PC-9 (cell line): Measurements from ENCODE around the gene TBC1D22A. TPM values are rescaled to one million over a fixed set of nuclear protein-coding genes. Genes with fewer than 3 reads are reported as not detected.

Source experiments
- BruUV-seq: library from RNA; stranded (reverse); fragments of 400-500 nt; replicated peaks from 2 replicates; lab custom pipeline; 2021; lab: Mats Ljungman, UMichigan
- CTCF ChIA-PET: fragments of 300-600 bp; sonication (Branson Sonifier 250); formaldehyde crosslinking; loops from one replicate; lab custom pipeline; 2022; ENCODE audit warnings: antibody characterized with exemption; lab: Charles Lee
- POLR2A ChIA-PET: fragments of 300-600 bp; sonication (Branson Sonifier 250); formaldehyde crosslinking; loops from one replicate; lab custom pipeline; 2022; ENCODE audit warnings: antibody characterized with exemption; ENCODE audit not compliant: unreplicated experiment; lab: Charles Lee
- DNase-seq, 2 experiments: peaks; one replicate each; pipeline versions ENCODE4 v3.0.0 to v3.0.0-alpha.2; 2015 to 2022; ENCODE audit warnings: mixed read lengths in 1 of 2
- H2AFZ ChIP-seq: fragments of 200-600 bp; sonication (generic); 2 replicates; pipeline ENCODE4 v1.8.1; 2017; ENCODE audit warnings: antibody characterized with exemption
- H3F3A ChIP-seq: fragments of 200-600 bp; sonication (generic); 2 replicates; pipeline ENCODE4 v1.8.1; 2017; ENCODE audit warnings: antibody characterized with exemption, mild to moderate bottlenecking, low read depth; ENCODE audit not compliant: insufficient read depth
- H3K27ac ChIP-seq: fragments of 200-600 bp; sonication (generic); 2 replicates; pipeline ENCODE4 v1.6.1; 2016; ENCODE audit warnings: mixed run types
- H3K27me3 ChIP-seq: fragments of 200-600 bp; sonication (generic); 2 replicates; pipeline ENCODE4 v1.6.1; 2016; ENCODE audit warnings: low read depth, mixed run types; ENCODE audit not compliant: insufficient read depth
- H3K36me3 ChIP-seq: fragments of 200-600 bp; sonication (generic); 2 replicates; pipeline ENCODE4 v1.6.1; 2016; ENCODE audit warnings: low read depth, mixed run types
- H3K4me1 ChIP-seq: fragments of 200-600 bp; sonication (generic); replicated peaks from 2 replicates; pipeline ENCODE4 v1.6.1; 2016; ENCODE audit warnings: mixed run types; ENCODE audit not compliant: insufficient read depth
- H3K4me2 ChIP-seq: fragments of 200-600 bp; sonication (generic); 2 replicates; pipeline ENCODE4 v1.6.1; 2017; ENCODE audit warnings: mixed run types
- H3K4me3 ChIP-seq: fragments of 200-600 bp; sonication (generic); 2 replicates; pipeline ENCODE4 v1.6.1; 2016; ENCODE audit warnings: mixed run types
- H3K79me2 ChIP-seq: fragments of 200-600 bp; sonication (generic); 2 replicates; pipeline ENCODE4 v1.6.1; 2017; ENCODE audit warnings: low read depth, mixed run types
- H3K9me2 ChIP-seq: fragments of 200-600 bp; sonication (generic); 2 replicates; pipeline ENCODE4 v1.8.1; 2017; ENCODE audit warnings: mild to moderate bottlenecking; ENCODE audit not compliant: insufficient read depth
- H3K9me3 ChIP-seq: fragments of 200-600 bp; sonication (generic); 2 replicates; pipeline ENCODE4 v1.8.1; 2016; ENCODE audit warnings: low read depth; ENCODE audit not compliant: insufficient read depth
- H4K20me1 ChIP-seq: fragments of 200-600 bp; sonication (generic); 2 replicates; pipeline ENCODE4 v1.8.1; 2017; ENCODE audit not compliant: insufficient read depth
- CTCF ChIP-seq: fragments of 200-600 bp; sonication (generic); conservative IDR thresholded peaks from 2 replicates; pipeline ENCODE4 v1.6.1; 2017; ENCODE audit warnings: mixed run types, antibody characterized with exemption, mild to moderate bottlenecking, moderate library complexity
- EZH2 ChIP-seq: fragments of 200-600 bp; sonication (generic); IDR thresholded peaks from 2 replicates; pipeline ENCODE4 v1.8.0; 2017; ENCODE audit warnings: antibody characterized with exemption, low read depth
- intact Hi-C: fragments of 100-400 bp; cut with micrococcal nuclease; formaldehyde crosslinking; loops from one replicate; pipeline ENCODE4 v1.10.0; 2022; ENCODE audit not compliant: unreplicated experiment
- total RNA-seq: library from RNA; stranded (reverse); gene quantifications from 2 replicates; pipeline ENCODE4 v1.2.3, GENCODE V29; 2021

TBC1D22A gene
- total RNA-seq, 1 experiment from 2014 or later: 40.3 TPM

GRCh38 chr22:47176026-47176389 is 413.6 kb downstream of the TBC1D22A start:
- no peak overlapping the region for H3K4me2 ChIP-seq
- ChIA-PET CTCF (no interaction called here), POLR2A (no interaction called here)
- H3K4me3 ChIP-seq: no peak overlapping the region
- H3K4me1 ChIP-seq: no peaks in the 10 kb centered on the region
- no peaks in the 10 kb centered on the region for H3K9me2 ChIP-seq
- no peaks in the 10 kb centered on the region; the same call in 1 of the 2 replicates for H3K9me3 ChIP-seq
- H4K20me1 ChIP-seq: no peaks in the 10 kb centered on the region
- DNase-seq: no peak
- H3K36me3 ChIP-seq: no peaks in the 10 kb centered on the region
- H3K79me2 ChIP-seq: no peaks in the 10 kb centered on the region
- H3F3A ChIP-seq: no peaks in the 10 kb centered on the region
- no peak overlapping the region for H2AFZ ChIP-seq
- intact Hi-C loops: no loop called here
- no peaks in the 10 kb centered on the region for H3K27me3 ChIP-seq
- no TSS peak for BruUV-seq
- H3K27ac ChIP-seq: no peak overlapping the region
- TF ChIP-seq CTCF (no peak), EZH2 (no peak)

- POLR2A ChIA-PET: no interaction called here
- Histone ChIP-seq H3K36me3 (no peaks in the 10 kb centered on the region), H3K9me3 (no peaks in the 10 kb centered on the region; the same call in 1 of the 2 replicates), H3K27ac (no peak overlapping the region), H3K4me1 (no peaks in the 10 kb centered on the region), H2AFZ (no peak overlapping the region), H3K27me3 (no peaks in the 10 kb centered on the region), H3F3A (no peaks in the 10 kb centered on the region), H3K4me2 (no peak overlapping the region), H3K79me2 (no peaks in the 10 kb centered on the region), H4K20me1 (no peaks in the 10 kb centered on the region), H3K4me3 (no peak overlapping the region), H3K9me2 (no peaks in the 10 kb centered on the region)
- intact Hi-C loops: no loop called here
- TF ChIP-seq EZH2: no peak
- CTCF ChIA-PET: no interaction called here
- no TSS peak for BruUV-seq
- no peak for DNase-seq
Observed at GRCh38 chr22:47176573-47177333, 414.3 kb downstream of the TBC1D22A start.

GRCh38 chr22:47177334-47177815 is 414.9 kb downstream of the TBC1D22A start:
- no peak overlapping the region for H3K4me3 ChIP-seq
- H3F3A ChIP-seq: no peaks in the 10 kb centered on the region
- H3K79me2 ChIP-seq: no peaks in the 10 kb centered on the region
- H3K4me2 ChIP-seq: no peak overlapping the region
- H3K9me2 ChIP-seq: no peaks in the 10 kb centered on the region
- ChIA-PET POLR2A (no interaction called here), CTCF (no interaction called here)
- TF ChIP-seq CTCF: no peak
- TF ChIP-seq EZH2: no peak
- H3K27me3 ChIP-seq: no peaks in the 10 kb centered on the region
- H3K9me3 ChIP-seq: no peaks in the 10 kb centered on the region; the same call in 1 of the 2 replicates
- H3K27ac ChIP-seq: no peak overlapping the region
- no peaks in the 10 kb centered on the region for H3K36me3 ChIP-seq
- BruUV-seq: no TSS peak
- H4K20me1 ChIP-seq: no peaks in the 10 kb centered on the region
- no peak for DNase-seq
- H2AFZ ChIP-seq: no peak overlapping the region
- intact Hi-C loops: no loop called here
- no peaks in the 10 kb centered on the region for H3K4me1 ChIP-seq
